ENCODE results near the gene HORMAD2.

The HORMAD2 gene

DNA sequence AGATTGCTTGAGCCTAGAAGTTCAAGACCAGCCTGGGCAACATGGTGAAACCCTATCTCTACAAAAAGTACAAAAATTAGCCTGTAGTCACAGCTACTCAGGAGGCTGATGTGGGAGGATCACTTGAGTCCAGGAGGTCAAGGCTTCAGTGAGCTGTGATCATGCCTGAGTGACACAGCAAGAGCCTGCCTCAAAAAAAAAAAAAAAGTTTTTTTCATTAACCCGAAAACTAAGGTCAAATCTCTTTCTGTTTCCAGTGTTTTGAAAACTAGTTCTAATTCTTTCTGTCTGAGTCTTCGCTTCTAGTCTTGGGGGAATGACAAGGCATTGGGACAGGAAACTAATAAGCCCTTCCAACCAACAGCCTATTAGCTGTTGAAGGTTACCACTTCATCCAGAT, 108.6 kb downstream of the HORMAD2 start:
- Histone ChIP-seq H2BK120ac (ENCODE audit: low read depth, low read length) (no peak overlapping the region), H3K9me3 (replicated peaks in 1 of 2; ENCODE audit: control insufficient read depth in 2 of 2, insufficient read depth in 1 of 2, low read depth in 1 of 2, low read length in 2 of 2) (no peaks in the 10 kb centered on the region), H3K4ac (ENCODE audit: low read length) (no peak overlapping the region), H3K36me3 (replicated peaks in 1 of 2; ENCODE audit: control insufficient read depth in 2 of 2, insufficient read depth in 2 of 2, low read length in 2 of 2) (no peaks in the 10 kb centered on the region), H2AK5ac (ENCODE audit: low read depth, low read length) (no peak overlapping the region), H3K4me1 (ENCODE audit: control insufficient read depth in 2 of 2, insufficient read depth in 1 of 2, low read depth in 1 of 2, low read length in 2 of 2) (peaks cover 0 to 1% of the 10 kb centered on the region in 2 donors), H3K27me3 (ENCODE audit: control insufficient read depth in 3 of 3, insufficient read depth in 3 of 3, low read depth in 1 of 3, low read length in 3 of 3) (no peaks in the 10 kb centered on the region), H3K4me3 (ENCODE audit: low read length in 2 of 2) (no peak overlapping the region), H4K91ac (ENCODE audit: low read depth, low read length, poor library complexity) (no peak overlapping the region), H3K18ac (ENCODE audit: low read length) (no peak overlapping the region), H4K8ac (ENCODE audit: low read depth, low read length) (no peak overlapping the region), H3K4me2 (ENCODE audit: insufficient read depth, low read length, poor library complexity, severe bottlenecking) (no peak overlapping the region), H2AFZ (ENCODE audit: low read length) (no peak overlapping the region), H3K27ac (replicated peaks; ENCODE audit: low read length) (no peak overlapping the region), H2BK5ac (ENCODE audit: low read length) (no peak overlapping the region), H2BK15ac (ENCODE audit: low read length) (no peak overlapping the region), H3K23ac (ENCODE audit: low read depth, low read length, poor library complexity) (no peak overlapping the region), H2BK12ac (ENCODE audit: low read length) (no peak overlapping the region), H3K9ac (ENCODE audit: low read depth, low read length, poor library complexity) (no peak overlapping the region), H3K14ac (ENCODE audit: low read length) (no peak overlapping the region), H3K79me1 (ENCODE audit: low read depth, low read length) (no peaks in the 10 kb centered on the region)
- WGBS, 2 donors (ENCODE audit: extremely low coverage in 2 of 2, insufficient read length in 2 of 2, insufficient replicate concordance in 1 of 2), result no CpG with 5 or more reads among the region's 2 CpGs
- no peak for DNase-seq (ENCODE audit: low spot score)

DNA sequence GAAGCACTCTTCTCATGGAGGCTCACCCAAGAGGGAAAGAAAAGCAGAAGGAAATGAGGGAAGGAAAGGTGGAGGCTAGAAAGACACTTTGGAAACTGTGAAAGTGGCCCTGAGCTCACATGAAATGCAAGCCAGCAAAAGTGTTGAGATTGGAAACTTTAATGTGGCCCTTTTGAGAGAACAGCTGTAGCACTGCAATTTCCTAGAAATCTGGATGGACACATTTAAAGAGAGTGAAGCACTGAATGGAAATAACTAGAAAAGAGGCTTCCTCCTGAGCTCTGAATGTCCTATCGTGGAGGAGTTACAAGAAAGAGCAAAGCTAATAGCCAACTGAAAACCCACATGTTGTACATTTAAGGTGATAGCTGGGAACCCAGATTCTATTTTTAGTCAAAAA, 110.3 kb downstream of the HORMAD2 start:
- H2AK5ac ChIP-seq (ENCODE audit: low read depth, low read length), result no peak overlapping the region
- H3K9ac ChIP-seq (ENCODE audit: low read depth, low read length, poor library complexity), result no peak overlapping the region
- H3K4me2 ChIP-seq (ENCODE audit: insufficient read depth, low read length, poor library complexity, severe bottlenecking), result no peak overlapping the region
- no peak overlapping the region for H4K91ac ChIP-seq (ENCODE audit: low read depth, low read length, poor library complexity)
- no CpG with 5 or more reads among the region's 1 CpG for WGBS, 2 donors (ENCODE audit: extremely low coverage in 2 of 2, insufficient read length in 2 of 2, insufficient replicate concordance in 1 of 2)
- H3K4me3 ChIP-seq (ENCODE audit: low read length in 2 of 2), result no peak overlapping the region
- no peak overlapping the region for H3K27ac ChIP-seq (replicated peaks; ENCODE audit: low read length)
- no peaks in the 10 kb centered on the region for H3K36me3 ChIP-seq (replicated peaks in 1 of 2; ENCODE audit: control insufficient read depth in 2 of 2, insufficient read depth in 2 of 2, low read length in 2 of 2)
- no peak overlapping the region for H2BK12ac ChIP-seq (ENCODE audit: low read length)
- peaks cover 1 to 4% of the 10 kb centered on the region in 2 donors for H3K4me1 ChIP-seq (ENCODE audit: control insufficient read depth in 2 of 2, insufficient read depth in 1 of 2, low read depth in 1 of 2, low read length in 2 of 2)
- H4K8ac ChIP-seq (ENCODE audit: low read depth, low read length), result no peak overlapping the region
- H3K14ac ChIP-seq (ENCODE audit: low read length), result no peak overlapping the region
- no peak overlapping the region for H2AFZ ChIP-seq (ENCODE audit: low read length)
- H2BK15ac ChIP-seq (ENCODE audit: low read length), result no peak overlapping the region
- no peaks in the 10 kb centered on the region for H3K27me3 ChIP-seq (ENCODE audit: control insufficient read depth in 3 of 3, insufficient read depth in 3 of 3, low read depth in 1 of 3, low read length in 3 of 3)
- H3K4ac ChIP-seq (ENCODE audit: low read length), result no peak overlapping the region
- DNase-seq (ENCODE audit: low spot score), result no peak
- H2BK5ac ChIP-seq (ENCODE audit: low read length), result no peak overlapping the region
- H3K9me3 ChIP-seq (replicated peaks in 1 of 2; ENCODE audit: control insufficient read depth in 2 of 2, insufficient read depth in 1 of 2, low read depth in 1 of 2, low read length in 2 of 2), result no peaks in the 10 kb centered on the region
- no peaks in the 10 kb centered on the region for H3K79me1 ChIP-seq (ENCODE audit: low read depth, low read length)
- no peak overlapping the region for H2BK120ac ChIP-seq (ENCODE audit: low read depth, low read length)
- no peak overlapping the region for H3K23ac ChIP-seq (ENCODE audit: low read depth, low read length, poor library complexity)
- no peak overlapping the region for H3K18ac ChIP-seq (ENCODE audit: low read length)

DNA sequence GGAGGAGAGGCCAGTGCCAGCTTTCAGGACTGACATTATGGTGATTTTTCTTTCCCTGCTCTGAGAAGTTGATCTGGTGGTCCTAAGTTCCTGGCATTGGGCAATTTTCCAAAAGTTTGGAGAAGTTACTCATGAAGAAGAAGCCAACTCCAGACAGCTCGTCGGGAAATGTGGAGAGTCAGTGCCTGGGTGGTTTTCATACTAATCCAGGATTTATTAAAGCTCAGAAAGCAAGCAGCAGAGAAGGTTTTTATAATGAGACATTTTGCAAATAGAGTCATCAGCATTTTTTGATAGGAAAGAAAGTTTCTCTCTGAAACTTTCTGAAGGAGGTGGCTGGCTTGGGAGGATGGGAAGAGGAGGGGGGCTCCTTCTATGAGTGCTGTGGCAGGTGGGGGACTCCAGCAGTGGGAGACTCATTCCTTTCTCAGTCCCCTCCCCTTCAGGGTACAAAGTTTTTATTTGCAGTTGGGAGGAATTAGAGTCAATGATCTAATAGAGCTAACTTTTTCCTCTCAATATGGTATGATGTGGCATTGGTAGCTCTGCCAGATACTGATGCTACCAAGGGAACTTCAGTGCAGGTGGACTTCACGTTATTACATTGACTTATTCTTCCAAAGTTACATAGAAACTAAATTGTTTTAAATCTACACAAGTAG, 110.9 kb downstream of the HORMAD2 start:
- H3K27ac ChIP-seq (replicated peaks; ENCODE audit: low read length), result no peak overlapping the region
- no peak overlapping the region for H3K18ac ChIP-seq (ENCODE audit: low read length)
- WGBS, 2 donors (ENCODE audit: extremely low coverage in 2 of 2, insufficient read length in 2 of 2, insufficient replicate concordance in 1 of 2), result no CpG with 5 or more reads among the region's 3 CpGs

DNA sequence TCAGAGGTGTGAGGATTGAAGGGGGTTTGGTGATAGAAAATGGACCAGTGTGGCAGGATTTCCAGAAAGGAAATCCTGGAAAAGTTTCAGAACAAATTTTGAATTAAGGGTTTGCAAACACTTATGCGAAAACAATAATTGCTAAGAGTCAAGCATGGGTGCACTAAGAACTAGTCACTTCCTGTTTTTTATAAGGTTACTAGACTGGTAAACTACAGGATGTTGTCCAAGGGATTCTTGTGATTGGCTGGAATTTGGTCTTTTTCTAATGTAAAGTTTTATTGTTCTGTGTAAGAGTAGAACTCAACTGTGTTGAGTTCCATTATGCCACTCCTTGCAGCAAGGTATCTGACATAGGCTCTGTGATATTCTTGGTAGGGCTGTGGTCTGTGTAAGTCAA, 112.2 kb downstream of the HORMAD2 start:
- Histone ChIP-seq H2AFZ (ENCODE audit: low read length) (no peak overlapping the region), H3K36me3 (replicated peaks in 1 of 2; ENCODE audit: control insufficient read depth in 2 of 2, insufficient read depth in 2 of 2, low read length in 2 of 2) (no peaks in the 10 kb centered on the region), H3K9me3 (replicated peaks in 1 of 2; ENCODE audit: control insufficient read depth in 2 of 2, insufficient read depth in 1 of 2, low read depth in 1 of 2, low read length in 2 of 2) (no peaks in the 10 kb centered on the region), H3K4me1 (ENCODE audit: control insufficient read depth in 2 of 2, insufficient read depth in 1 of 2, low read depth in 1 of 2, low read length in 2 of 2) (peaks cover 8 to 15% of the 10 kb centered on the region in 2 donors), H2BK15ac (ENCODE audit: low read length) (no peak overlapping the region), H3K23ac (ENCODE audit: low read depth, low read length, poor library complexity) (no peak overlapping the region), H4K8ac (ENCODE audit: low read depth, low read length) (no peak overlapping the region), H3K18ac (ENCODE audit: low read length) (no peak overlapping the region), H3K79me1 (ENCODE audit: low read depth, low read length) (no peaks in the 10 kb centered on the region), H4K91ac (ENCODE audit: low read depth, low read length, poor library complexity) (no peak overlapping the region), H3K14ac (ENCODE audit: low read length) (no peak overlapping the region), H2AK5ac (ENCODE audit: low read depth, low read length) (no peak overlapping the region), H2BK120ac (ENCODE audit: low read depth, low read length) (no peak overlapping the region), H2BK12ac (ENCODE audit: low read length) (no peak overlapping the region), H3K27ac (replicated peaks; ENCODE audit: low read length) (no peak overlapping the region), H3K4me2 (ENCODE audit: insufficient read depth, low read length, poor library complexity, severe bottlenecking) (no peak overlapping the region), H3K9ac (ENCODE audit: low read depth, low read length, poor library complexity) (no peak overlapping the region), H3K4ac (ENCODE audit: low read length) (no peak overlapping the region), H3K4me3 (ENCODE audit: low read length in 2 of 2) (no peak overlapping the region), H3K27me3 (ENCODE audit: control insufficient read depth in 3 of 3, insufficient read depth in 3 of 3, low read depth in 1 of 3, low read length in 3 of 3) (no peaks in the 10 kb centered on the region), H2BK5ac (ENCODE audit: low read length) (no peak overlapping the region)
- no CpG with 5 or more reads among the region's 1 CpG for WGBS, 2 donors (ENCODE audit: extremely low coverage in 2 of 2, insufficient read length in 2 of 2, insufficient replicate concordance in 1 of 2)
- DNase-seq (ENCODE audit: low spot score), result no peak

More for the DNA sequence above, 110.9 kb downstream of the HORMAD2 start:
- no peak overlapping the region for H3K4ac ChIP-seq (ENCODE audit: low read length)
- no peaks in the 10 kb centered on the region for H3K36me3 ChIP-seq (replicated peaks in 1 of 2; ENCODE audit: control insufficient read depth in 2 of 2, insufficient read depth in 2 of 2, low read length in 2 of 2)
- no peak overlapping the region for H2BK120ac ChIP-seq (ENCODE audit: low read depth, low read length)
- peaks cover 4 to 8% of the 10 kb centered on the region in 2 donors for H3K4me1 ChIP-seq (ENCODE audit: control insufficient read depth in 2 of 2, insufficient read depth in 1 of 2, low read depth in 1 of 2, low read length in 2 of 2)
- no peak overlapping the region for H2AFZ ChIP-seq (ENCODE audit: low read length)
- H3K27me3 ChIP-seq (ENCODE audit: control insufficient read depth in 3 of 3, insufficient read depth in 3 of 3, low read depth in 1 of 3, low read length in 3 of 3), result no peaks in the 10 kb centered on the region
- H3K4me3 ChIP-seq (ENCODE audit: low read length in 2 of 2), result no peak overlapping the region
- H3K9ac ChIP-seq (ENCODE audit: low read depth, low read length, poor library complexity), result no peak overlapping the region
- no peak overlapping the region for H3K4me2 ChIP-seq (ENCODE audit: insufficient read depth, low read length, poor library complexity, severe bottlenecking)
- no peaks in the 10 kb centered on the region for H3K79me1 ChIP-seq (ENCODE audit: low read depth, low read length)
- no peak overlapping the region for H3K23ac ChIP-seq (ENCODE audit: low read depth, low read length, poor library complexity)
- H4K8ac ChIP-seq (ENCODE audit: low read depth, low read length), result no peak overlapping the region
- H4K91ac ChIP-seq (ENCODE audit: low read depth, low read length, poor library complexity), result no peak overlapping the region
- H3K14ac ChIP-seq (ENCODE audit: low read length), result no peak overlapping the region
- H2BK15ac ChIP-seq (ENCODE audit: low read length), result no peak overlapping the region
- H3K9me3 ChIP-seq (replicated peaks in 1 of 2; ENCODE audit: control insufficient read depth in 2 of 2, insufficient read depth in 1 of 2, low read depth in 1 of 2, low read length in 2 of 2), result no peaks in the 10 kb centered on the region
- H2BK5ac ChIP-seq (ENCODE audit: low read length), result no peak overlapping the region
- no peak overlapping the region for H2AK5ac ChIP-seq (ENCODE audit: low read depth, low read length)
- no peak for DNase-seq (ENCODE audit: low spot score)
- no peak overlapping the region for H2BK12ac ChIP-seq (ENCODE audit: low read length)
